ENCODE data around the gene NT5C. TPM values are rescaled to one million over a fixed set of nuclear protein-coding genes. Genes with fewer than 3 reads are reported as not detected.

Gene NT5C
- total RNA-seq, 6 experiments from 2014 or later: 10.5 to 35.1 (median 12.6) TPM

DNA sequence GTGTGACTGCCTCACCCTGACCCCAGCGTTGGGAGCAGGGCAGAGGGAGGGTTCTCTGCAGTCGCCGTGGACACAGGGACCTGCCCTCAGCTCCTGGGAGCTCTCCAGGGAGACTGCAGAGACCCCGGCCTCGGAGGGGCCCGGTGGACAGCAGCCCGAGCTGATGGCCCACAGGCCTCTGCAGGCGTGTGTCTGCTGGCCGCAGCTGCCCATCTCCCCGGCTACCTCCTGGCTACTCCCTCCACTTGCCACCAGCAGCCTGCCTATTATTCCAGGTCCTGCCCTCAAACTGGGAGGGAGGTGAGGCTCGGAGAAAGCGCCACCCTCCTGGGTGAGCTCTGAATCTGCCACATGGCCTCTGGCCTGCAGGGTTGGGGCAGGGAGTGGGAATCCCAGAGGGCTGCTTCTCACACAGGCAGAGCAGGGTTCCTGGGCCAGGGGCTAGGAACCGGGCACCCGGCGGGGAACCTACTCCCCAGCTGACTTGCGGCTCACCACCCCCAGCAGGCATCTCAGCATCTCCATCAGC, 36.6 kb downstream of the NT5C start:
- ATAC-seq (no peak), DNase-seq (peak in 1 of 3 donors; percentile 44)
- Histone ChIP-seq H3K4me1 (peaks cover 0 to 18% (median 6%) of the 10 kb centered on the region in 4 donors), H3K36me3 (no peaks in the 10 kb centered on the region), H3K9me3 (no peaks in the 10 kb centered on the region), H3K27me3 (no peaks in the 10 kb centered on the region), H3K4me3 (no peak overlapping the region), H3K27ac (no peak overlapping the region)
- intact Hi-C loops (cut with DNase I): no loop called here
- TF ChIP-seq, protein P1, sequence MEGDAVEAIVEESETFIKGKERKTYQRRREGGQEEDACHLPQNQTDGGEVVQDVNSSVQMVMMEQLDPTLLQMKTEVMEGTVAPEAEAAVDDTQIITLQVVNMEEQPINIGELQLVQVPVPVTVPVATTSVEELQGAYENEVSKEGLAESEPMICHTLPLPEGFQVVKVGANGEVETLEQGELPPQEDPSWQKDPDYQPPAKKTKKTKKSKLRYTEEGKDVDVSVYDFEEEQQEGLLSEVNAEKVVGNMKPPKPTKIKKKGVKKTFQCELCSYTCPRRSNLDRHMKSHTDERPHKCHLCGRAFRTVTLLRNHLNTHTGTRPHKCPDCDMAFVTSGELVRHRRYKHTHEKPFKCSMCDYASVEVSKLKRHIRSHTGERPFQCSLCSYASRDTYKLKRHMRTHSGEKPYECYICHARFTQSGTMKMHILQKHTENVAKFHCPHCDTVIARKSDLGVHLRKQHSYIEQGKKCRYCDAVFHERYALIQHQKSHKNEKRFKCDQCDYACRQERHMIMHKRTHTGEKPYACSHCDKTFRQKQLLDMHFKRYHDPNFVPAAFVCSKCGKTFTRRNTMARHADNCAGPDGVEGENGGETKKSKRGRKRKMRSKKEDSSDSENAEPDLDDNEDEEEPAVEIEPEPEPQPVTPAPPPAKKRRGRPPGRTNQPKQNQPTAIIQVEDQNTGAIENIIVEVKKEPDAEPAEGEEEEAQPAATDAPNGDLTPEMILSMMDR (IDR thresholded peaks at IDR 0.05): no peak
- WGBS (ENCODE audit: insufficient coverage, low coverage, low lambda C conversion rate, missing lambda C conversion rate): no CpG with 5 or more reads among the region's 16 CpGs

DNA sequence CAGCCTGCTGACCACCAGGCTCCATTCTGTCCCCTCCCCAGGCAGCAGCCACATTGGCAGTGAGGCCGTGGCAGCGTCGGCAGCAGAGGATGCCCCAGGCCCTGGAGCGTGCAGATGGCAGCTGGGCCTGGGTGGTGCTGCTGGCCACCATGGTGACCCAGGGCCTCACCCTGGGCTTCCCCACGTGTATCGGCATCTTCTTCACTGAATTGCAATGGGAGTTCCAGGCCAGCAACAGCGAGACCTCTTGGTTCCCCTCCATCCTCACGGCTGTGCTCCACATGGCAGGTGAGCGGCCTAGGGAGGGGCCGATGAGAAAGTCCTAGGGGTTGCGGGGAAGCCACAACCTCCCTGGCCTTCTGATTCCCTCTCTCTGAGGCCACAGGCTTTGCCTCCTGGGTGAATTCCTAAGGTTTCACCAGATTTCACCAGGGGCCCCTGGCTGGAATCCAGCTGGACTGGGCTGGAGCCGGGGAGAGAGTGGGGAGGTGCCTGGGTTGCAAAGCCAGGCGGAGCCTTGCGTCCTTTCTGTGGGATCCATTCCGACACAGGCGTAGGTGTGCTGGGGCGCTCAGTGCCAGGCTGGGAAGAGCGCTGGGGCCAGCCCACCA, 37.9 kb downstream of the NT5C start:
- ATAC-seq (no peak), DNase-seq (peak in 1 of 3 donors; percentile 42)
- peaks cover 0 to 18% (median 6%) of the 10 kb centered on the region in 4 donors for H3K4me1 ChIP-seq
- WGBS (ENCODE audit: insufficient coverage, low coverage, low lambda C conversion rate, missing lambda C conversion rate): no CpG with 5 or more reads among the region's 18 CpGs
- no peak overlapping the region for H3K27ac ChIP-seq
- no peak overlapping the region for H3K4me3 ChIP-seq
- intact Hi-C loops (cut with DNase I): no loop called here
- TF ChIP-seq, protein P1 (IDR thresholded peaks at IDR 0.05): no peak
- no peak for TF ChIP-seq POLR2A (IDR thresholded peaks at IDR 0.05)
- H3K9me3 ChIP-seq: no peaks in the 10 kb centered on the region
- no peaks in the 10 kb centered on the region for H3K27me3 ChIP-seq
- no peaks in the 10 kb centered on the region for H3K36me3 ChIP-seq

DNA sequence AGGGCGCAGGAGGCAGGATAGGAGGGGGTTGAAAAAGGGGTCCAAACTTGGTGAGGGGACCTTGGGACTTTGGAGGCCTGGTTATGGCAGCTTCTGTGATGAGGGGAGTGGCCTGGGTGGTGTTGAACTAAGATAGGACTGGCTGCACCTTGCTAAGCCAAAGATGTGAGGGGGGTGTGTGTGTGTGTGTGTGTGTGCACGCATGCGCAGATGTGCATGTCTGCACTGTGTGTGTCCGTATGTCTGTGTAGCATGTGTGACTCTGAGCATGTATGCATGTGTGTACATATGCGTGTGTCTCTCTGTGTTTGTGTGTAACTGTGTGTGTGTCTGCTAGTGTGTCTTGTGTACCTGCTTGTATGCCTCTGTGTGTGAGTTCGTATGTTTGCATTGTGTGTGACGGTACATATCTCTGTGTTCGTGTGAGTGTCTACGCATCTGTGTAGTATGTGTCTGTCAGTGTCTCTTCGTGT, 39.7 kb downstream of the NT5C start:
- WGBS (ENCODE audit: insufficient coverage, low coverage, low lambda C conversion rate, missing lambda C conversion rate): 64% methylated on average over 6 of the region's 10 CpGs
- intact Hi-C loops (cut with DNase I): no loop called here
- no peak for ATAC-seq
- Histone ChIP-seq H3K4me3 (no peak overlapping the region), H3K4me1 (peaks cover 0 to 24% (median 9%) of the 10 kb centered on the region in 4 donors), H3K27me3 (no peaks in the 10 kb centered on the region), H3K9me3 (no peaks in the 10 kb centered on the region), H3K27ac (no peak overlapping the region), H3K36me3 (no peaks in the 10 kb centered on the region)
- no peak for DNase-seq
- TF ChIP-seq, protein P1 (IDR thresholded peaks at IDR 0.05): no peak
- no peak for TF ChIP-seq POLR2A (IDR thresholded peaks at IDR 0.05)

DNA sequence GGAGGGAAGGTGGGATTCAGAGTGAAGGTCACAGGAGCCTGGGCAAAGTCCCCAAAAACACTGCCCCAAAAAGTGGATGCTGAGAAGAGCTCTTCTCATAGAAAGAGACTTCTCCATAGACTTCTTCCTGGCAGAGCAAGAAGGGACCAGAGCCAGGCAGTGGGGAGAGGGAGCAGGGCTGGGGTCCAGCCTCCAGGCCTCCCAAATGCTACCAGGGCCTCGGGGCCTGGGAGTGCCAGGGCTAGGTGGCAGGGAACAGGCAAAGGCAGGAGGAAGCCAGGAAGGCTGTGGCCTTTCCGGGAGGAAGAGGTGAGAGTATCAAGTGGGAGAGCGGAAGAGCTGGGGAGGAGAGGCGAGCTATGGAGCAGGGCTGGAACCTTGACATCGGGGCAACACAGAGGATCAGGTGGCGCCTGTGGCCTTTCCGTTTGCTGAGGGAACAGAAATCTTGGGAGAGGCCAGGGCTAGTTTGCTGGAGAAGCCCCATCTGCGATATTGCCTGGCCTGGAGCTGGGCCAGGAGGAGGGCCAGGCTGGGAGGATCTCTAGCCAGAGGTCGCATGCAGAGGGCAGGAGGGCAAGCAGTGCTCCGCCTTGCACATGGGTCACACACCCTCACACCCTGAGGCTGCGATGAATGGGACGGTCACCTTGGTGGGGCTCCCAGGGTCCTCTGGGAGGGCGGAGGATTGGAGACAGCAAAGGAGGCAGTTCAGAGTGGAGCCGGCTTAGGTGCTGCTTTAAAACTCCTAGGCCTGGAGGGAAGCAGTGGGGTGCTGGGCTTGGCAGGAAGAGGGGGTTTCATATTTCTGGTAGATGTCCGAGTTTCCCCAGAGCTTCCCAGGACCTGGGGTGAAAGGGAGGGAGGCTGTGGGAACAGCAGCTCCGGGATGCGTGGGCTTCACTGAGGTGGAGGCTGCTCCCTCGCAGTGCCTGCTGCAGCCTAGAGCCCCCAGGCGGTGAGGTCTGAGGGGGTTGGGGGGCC, 40.4 kb downstream of the NT5C start:
- DNase-seq (peak; percentile 68 to 84 (median 83)), ATAC-seq (peak; percentile 36 to 64 (median 62))
- Histone ChIP-seq H3K27ac (peak overlapping the region in 2 of 3 donors; percentile 11 to 28), H3K4me3 (no peak overlapping the region), H3K36me3 (no peaks in the 10 kb centered on the region), H3K27me3 (no peaks in the 10 kb centered on the region), H3K9me3 (no peaks in the 10 kb centered on the region), H3K4me1 (peaks cover 0 to 30% (median 12%) of the 10 kb centered on the region in 4 donors)
- 54% methylated on average over 17 of the region's 19 CpGs for WGBS (ENCODE audit: insufficient coverage, low coverage, low lambda C conversion rate, missing lambda C conversion rate)
- TF ChIP-seq POLR2A (IDR thresholded peaks at IDR 0.05): no peak
- TF ChIP-seq, protein P1 (IDR thresholded peaks at IDR 0.05): no peak
- intact Hi-C loops (cut with DNase I): no loop called here

Measured in right lobe of liver (tissue), 6 donors.